K562 (cell line): ENCODE results near the gene ICAM2. TPM values are rescaled to one million over a fixed set of nuclear protein-coding genes. Genes with fewer than 3 reads are reported as not detected.

Experiments used
- ATAC-seq: fragments of 200-7000 bp; cut with Tn5 transposase; 3 replicates; pipeline ENCODE4 v1.9.1; 2020; ENCODE audit warnings: moderate library complexity
- BruUV-seq: library from RNA; stranded (reverse); fragments of 400-500 nt; replicated peaks from 2 replicates; lab custom pipeline; 2021; lab: Mats Ljungman, UMichigan
- CTCF ChIA-PET: fragments of 300-600 bp; formaldehyde crosslinking; extraction: SDS; loops from one replicate; lab custom pipeline; 2021; ENCODE audit warnings: low intra/inter-chr PET ratio; lab: Yijun Ruan, JAX
- POLR2A ChIA-PET: fragments of 300-600, 350-650 bp; sonication (Branson Sonifier 250); formaldehyde crosslinking; extraction: SDS; loops from one replicate; lab custom pipeline; 2021; ENCODE audit warnings: antibody characterized with exemption, inconsistent platforms; lab: Yijun Ruan, JAX
- DNase-seq, 4 experiments: peaks; one replicate each; pipeline versions ENCODE4 v3.0.0 to v3.0.0-alpha.2; 2011 to 2018; ENCODE audit warnings: low spot score in 3 of 4, mixed read lengths in 3 of 4; ENCODE audit errors: extremely low read depth in 1 of 4
- FAIRE-seq: peaks from 2 replicates; lab custom pipeline; 2011; peaks lifted over from hg19 to GRCh38; lab: Jason Lieb, UNC
- H2AFZ ChIP-seq: 2 replicates; pipeline ENCODE4 v1.6.0; 2011; ENCODE audit warnings: low read depth, low read length, control low read depth, inconsistent platforms
- H3K27ac ChIP-seq: fragments of 200-600 bp; 3 replicates; pipeline ENCODE4 v1.8.0; 2011; ENCODE audit warnings: low read depth, mild to moderate bottlenecking, control low read depth, inconsistent platforms, low read length, moderate library complexity, mixed read lengths; ENCODE audit errors: extremely low read depth
- H3K27me3 ChIP-seq, 2 experiments: fragments of 300-600 bp in 1 of 2; 2 replicates in 1 of 2; 3 replicates in 1 of 2; pipeline versions ENCODE4 v1.6.0 to v1.8.0; 2011; ENCODE audit warnings: inconsistent platforms in 2 of 2, low read length in 2 of 2, mild to moderate bottlenecking in 1 of 2, mixed read lengths in 1 of 2, moderate library complexity in 1 of 2; ENCODE audit not compliant: control insufficient read depth in 2 of 2, insufficient read depth in 2 of 2
- H3K36me3 ChIP-seq: fragments of 300-600 bp; 3 replicates; pipeline ENCODE4 v1.8.0; 2011; ENCODE audit warnings: mild to moderate bottlenecking, low read length, inconsistent platforms; ENCODE audit not compliant: control insufficient read depth, insufficient read depth
- H3K4me1 ChIP-seq, 2 experiments: fragments of 200-600 bp in 1 of 2; replicated peaks in 1 of 2; 2 replicates in 1 of 2; 3 replicates in 1 of 2; pipeline versions ENCODE4 v1.5.1 to v1.8.0; 2011; ENCODE audit warnings: inconsistent platforms in 2 of 2, low read length in 2 of 2, mild to moderate bottlenecking in 1 of 2, mixed read lengths in 1 of 2, moderate library complexity in 1 of 2; ENCODE audit not compliant: control insufficient read depth in 2 of 2, insufficient read depth in 2 of 2
- H3K4me2 ChIP-seq: 2 replicates; pipeline ENCODE4 v1.6.1; 2011; ENCODE audit warnings: low read length, control low read depth, inconsistent platforms, mixed read lengths; ENCODE audit not compliant: insufficient read depth
- H3K4me3 ChIP-seq: fragments of 200-600 bp; sonication (generic), shearing (Covaris generic); 2 replicates; pipeline ENCODE4 v1.5.1; 2016; ENCODE audit warnings: control low read depth, inconsistent platforms
- H3K79me2 ChIP-seq: fragments of 200-600 bp; 3 replicates; pipeline ENCODE4 v1.8.0; 2011; ENCODE audit warnings: low read length, inconsistent platforms; ENCODE audit not compliant: control insufficient read depth, insufficient read depth
- H3K9ac ChIP-seq, 2 experiments: 2 replicates each; pipeline versions ENCODE4 v1.6.0 to v1.6.1; 2011; ENCODE audit warnings: low read depth in 2 of 2, low read length in 2 of 2, control low read depth in 1 of 2, inconsistent platforms in 1 of 2, mild to moderate bottlenecking in 1 of 2, mixed read lengths in 1 of 2; ENCODE audit not compliant: insufficient read depth in 1 of 2
- H3K9me1 ChIP-seq: one replicate; pipeline ENCODE4 v1.6.0; 2011; ENCODE audit warnings: inconsistent platforms, mild to moderate bottlenecking, low read length, moderate library complexity; ENCODE audit not compliant: control insufficient read depth, insufficient read depth
- H3K9me3 ChIP-seq: replicated peaks from 2 replicates; pipeline ENCODE4 v1.5.1; 2011; ENCODE audit warnings: low read depth, low read length, inconsistent platforms; ENCODE audit not compliant: control insufficient read depth, insufficient read depth
- H4K20me1 ChIP-seq: replicated peaks from 2 replicates; pipeline ENCODE4 v1.6.1; 2011; ENCODE audit warnings: low read length, inconsistent platforms, mixed read lengths; ENCODE audit not compliant: control insufficient read depth, insufficient read depth
- ESRRA ChIP-seq: fragments of 450-650 bp; IDR thresholded peaks from 2 replicates; pipeline ENCODE4 v1.6.1; 2014; ENCODE audit warnings: low read depth, mild to moderate bottlenecking, moderate library complexity, borderline replicate concordance
- MCM3 ChIP-seq: fragments of 450-650 bp; IDR thresholded peaks from 2 replicates; pipeline ENCODE4 v1.6.1; 2016
- MEF2D ChIP-seq: conservative IDR thresholded peaks from 2 replicates; pipeline ENCODE4 v1.6.1; 2016; ENCODE audit warnings: low read depth, missing genetic modification characterization, missing compliant biosample characterization
- MTA3 ChIP-seq: fragments of 450-650 bp; formaldehyde crosslinking; IDR thresholded peaks from 2 replicates; pipeline ENCODE4 v1.6.1; 2017; ENCODE audit warnings: mild to moderate bottlenecking, borderline replicate concordance
- NR2C1 ChIP-seq, 2 experiments: fragments of 450-650 bp; IDR thresholded peaks; 2 replicates each; pipeline ENCODE4 v1.6.1; 2017; ENCODE audit warnings: mild to moderate bottlenecking in 2 of 2, antibody characterized with exemption in 1 of 2, inconsistent platforms in 1 of 2, missing compliant biosample characterization in 1 of 2, missing genetic modification characterization in 1 of 2
- NUFIP1 ChIP-seq: fragments of 450-650 bp; IDR thresholded peaks from 2 replicates; pipeline ENCODE4 v1.6.1; 2018; ENCODE audit not compliant: partially characterized antibody
- PTBP1 ChIP-seq: fragments of 200-400 bp; formaldehyde crosslinking; IDR thresholded peaks from 2 replicates; pipeline ENCODE4 v1.6.1; 2017; ENCODE audit warnings: low read depth, low read length
- RBM14 ChIP-seq: fragments of 200-400 bp; formaldehyde crosslinking; IDR thresholded peaks from 2 replicates; pipeline ENCODE4 v1.6.1; 2018; ENCODE audit warnings: low read depth, mild to moderate bottlenecking, low read length, moderate library complexity, borderline replicate concordance; ENCODE audit not compliant: insufficient read depth
- SIN3B ChIP-seq: fragments of 450-650 bp; IDR thresholded peaks from 2 replicates; pipeline ENCODE4 v1.6.1; 2017; ENCODE audit warnings: low read depth, mild to moderate bottlenecking, moderate library complexity
- SRSF7 ChIP-seq: fragments of 200-400 bp; formaldehyde crosslinking; optimal IDR thresholded peaks from 2 replicates; pipeline ENCODE3; 2017; ENCODE audit warnings: mild to moderate bottlenecking, low read depth, low read length
- XRCC3 ChIP-seq: fragments of 450-650 bp; IDR thresholded peaks from 2 replicates; pipeline ENCODE4 v1.6.1; 2017; ENCODE audit warnings: mild to moderate bottlenecking, moderate library complexity
- ZNF174 ChIP-seq: fragments of 250-450 bp; sonication (Bioruptor Pico); IDR thresholded peaks from 2 replicates; pipeline ENCODE4 v1.4.0; 2020; ENCODE audit warnings: mild to moderate bottlenecking
- ZNF699 ChIP-seq: fragments of 250-450 bp; sonication (Bioruptor Pico); IDR thresholded peaks from 2 replicates; pipeline ENCODE4 v1.8.0; 2021; ENCODE audit warnings: mild to moderate bottlenecking, moderate library complexity; ENCODE audit not compliant: insufficient replicate concordance
- ZNF717 ChIP-seq: fragments of 250-450 bp; sonication (Bioruptor Pico); IDR thresholded peaks from 2 replicates; pipeline ENCODE4 v1.5.0; 2021
- ZNF780A ChIP-seq: fragments of 250-450 bp; sonication (Bioruptor Pico); IDR thresholded peaks from 2 replicates; pipeline ENCODE4 v1.5.0; 2021; ENCODE audit warnings: mild to moderate bottlenecking
- WGBS: fragments of 100-300 bp; shearing (Covaris generic); methylation state at CpG from one replicate; pipeline ENCODE4 v1.1.6; 2016; ENCODE audit warnings: low coverage, mixed read lengths; ENCODE audit not compliant: insufficient coverage; ENCODE audit errors: missing lambda C conversion rate; 5-methylcytosine and 5-hydroxymethylcytosine counted together
- in situ Hi-C: fragments of 300-500 bp; cut with MboI; formaldehyde crosslinking; loops from 4 replicates; pipeline ENCODE4 v1.15.0; 2018; ENCODE audit warnings: inconsistent platforms, mixed read lengths
- intact Hi-C: fragments of 100-400 bp; cut with micrococcal nuclease; formaldehyde crosslinking; loops from 2 replicates; pipeline ENCODE4 v1.14.2; 2022
- polyA plus RNA-seq, 8 experiments: library from polyadenylated mRNA; depleted of rRNA in 4 of 8; stranded (reverse) in 5 of 8; unstranded in 3 of 8; fragments of >200 nt; fragmentation: Nextera tagmentation in 2 of 8; fragmentation: Illumina TruSeq in 1 of 8; extraction: Ambion mirVana in 2 of 8; extraction: Trizol in 1 of 8; gene quantifications; 2 replicates each; pipeline versions ENCODE4 v1.2.1 to v1.2.3, GENCODE V29; 2011 to 2014; ENCODE audit warnings: inconsistent platforms in 1 of 8, missing spikeins in 1 of 8
- total RNA-seq, 7 experiments: library from RNA; depleted of rRNA in 6 of 7; stranded (reverse); fragments of >200 nt in 6 of 7; fragmentation: Illumina TruSeq in 2 of 7; extraction: Trizol in 2 of 7; gene quantifications; 2 replicates each; pipeline versions ENCODE4 v1.2.1 to v1.2.3, GENCODE V29; 2011 to 2021; ENCODE audit warnings: low replicate concordance in 1 of 7
- TF ChIP-seq, protein P1 (sequence below): fragments of 250-450 bp; sonication (Bioruptor Pico); IDR thresholded peaks from 2 replicates; pipeline ENCODE4 v1.8.0; 2021; ENCODE audit warnings: borderline replicate concordance, mild to moderate bottlenecking, moderate library complexity; ENCODE audit not compliant: poor library complexity, severe bottlenecking
- TF ChIP-seq, protein P2 (sequence below): sonication (generic); formaldehyde crosslinking; IDR thresholded peaks from 2 replicates; pipeline ENCODE4 v1.9.0; 2022; ENCODE audit warnings: mild to moderate bottlenecking, missing genetic modification reagents
- TF ChIP-seq, protein P3 (sequence below), 2 experiments: fragments of 250-450 bp in 1 of 2; fragments of 450-650 bp in 1 of 2; sonication (Bioruptor Pico) in 1 of 2; IDR thresholded peaks; 2 replicates each; pipeline versions ENCODE4 v1.6.1 to v1.8.0; 2016 to 2021; ENCODE audit warnings: mild to moderate bottlenecking in 2 of 2, moderate library complexity in 2 of 2, missing compliant biosample characterization in 1 of 2, missing genetic modification characterization in 1 of 2

ICAM2 gene
- total and polyA plus RNA-seq, 9 of the 15 experiments (the other 6 are each of a cell fraction or from before 2014, with no cell fraction given) = 37.9 to 89.4 (median 60.6) TPM

DNA sequence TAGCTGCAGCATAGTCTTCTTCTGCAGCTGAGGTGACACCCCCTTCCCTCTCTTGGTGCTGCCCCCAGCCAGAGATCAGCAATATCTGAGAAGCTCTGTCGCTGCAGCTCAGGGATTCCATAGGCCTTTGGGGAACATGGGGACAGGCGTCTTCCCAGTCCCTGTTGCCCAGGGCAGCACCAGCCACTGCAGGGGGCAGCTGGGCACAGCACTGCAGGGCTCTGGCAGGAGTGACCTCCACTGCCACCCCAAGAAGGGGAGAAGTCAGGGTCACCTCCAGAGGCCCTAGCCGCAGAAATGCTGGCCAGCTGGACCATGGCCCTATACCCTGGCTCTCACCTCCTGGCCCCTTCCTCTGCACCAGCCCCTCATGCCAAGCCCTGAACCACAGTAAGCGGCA is 64.6 kb downstream of the ICAM2 start:
- ChIA-PET POLR2A (interaction anchor here (0.6 to 1.9 kb wide), 4 partner anchors 9 to 1187 kb away, joined by 3 to 6 read pairs (median 4); no protein-coding TSS in a partner anchor), CTCF (no interaction called here)
- no peak overlapping the region for H2AFZ ChIP-seq
- intact Hi-C loops (no loop called here), in situ Hi-C loops (no loop called here)
- H3K27me3 ChIP-seq = peaks cover 6 to 21% of the 10 kb centered on the region in 2 experiments; a peak in 4 of 5 replicates
- H3K9ac ChIP-seq = no peak overlapping the region
- H3K27ac ChIP-seq = no peak overlapping the region
- no peak overlapping the region for H3K4me3 ChIP-seq
- H3K9me3 ChIP-seq = no peaks in the 10 kb centered on the region
- H4K20me1 ChIP-seq = 0 out of 2 replicates have a peak, but pooled peaks cover 4% of the 10 kb centered on the region
- BruUV-seq = no TSS peak
- TF ChIP-seq MCM3 (no peak), MEF2D (tag) (no peak), RBM14 (no peak), ZNF699 (no peak), ESRRA (no peak), SIN3B (no peak), SRSF7 (no peak), NUFIP1 (no peak), XRCC3 (no peak), MTA3 (no peak), ZNF174 (CRISPR knock-in tag) (no peak), PTBP1 (no peak), ZNF717 (CRISPR knock-in tag) (no peak), ZNF780A (CRISPR knock-in tag) (no peak), NR2C1 (IDR thresholded peaks at IDR 0.05) (no peak), NR2C1 (tag; IDR thresholded peaks at IDR 0.05) (no peak)
- TF ChIP-seq, protein P1, sequence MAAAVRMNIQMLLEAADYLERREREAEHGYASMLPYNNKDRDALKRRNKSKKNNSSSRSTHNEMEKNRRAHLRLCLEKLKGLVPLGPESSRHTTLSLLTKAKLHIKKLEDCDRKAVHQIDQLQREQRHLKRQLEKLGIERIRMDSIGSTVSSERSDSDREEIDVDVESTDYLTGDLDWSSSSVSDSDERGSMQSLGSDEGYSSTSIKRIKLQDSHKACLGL = no peak
- TF ChIP-seq, protein P2, sequence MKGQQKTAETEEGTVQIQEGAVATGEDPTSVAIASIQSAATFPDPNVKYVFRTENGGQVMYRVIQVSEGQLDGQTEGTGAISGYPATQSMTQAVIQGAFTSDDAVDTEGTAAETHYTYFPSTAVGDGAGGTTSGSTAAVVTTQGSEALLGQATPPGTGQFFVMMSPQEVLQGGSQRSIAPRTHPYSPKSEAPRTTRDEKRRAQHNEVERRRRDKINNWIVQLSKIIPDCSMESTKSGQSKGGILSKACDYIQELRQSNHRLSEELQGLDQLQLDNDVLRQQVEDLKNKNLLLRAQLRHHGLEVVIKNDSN (CRISPR knock-in tag) = no peak
- TF ChIP-seq, protein P3, sequence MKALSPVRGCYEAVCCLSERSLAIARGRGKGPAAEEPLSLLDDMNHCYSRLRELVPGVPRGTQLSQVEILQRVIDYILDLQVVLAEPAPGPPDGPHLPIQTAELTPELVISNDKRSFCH (CRISPR knock-in tag; IDR thresholded peaks at IDR 0.05) = no peak
- TF ChIP-seq, protein P3 (tag; IDR thresholded peaks at IDR 0.05) = no peak
- H3K79me2 ChIP-seq = no peaks in the 10 kb centered on the region
- no peaks in the 10 kb centered on the region for H3K36me3 ChIP-seq
- H3K4me2 ChIP-seq = no peak overlapping the region
- H3K4me1 ChIP-seq = peaks cover 7 to 14% of the 10 kb centered on the region in 2 experiments; a peak in 4 of 5 replicates
- 43% methylated on average over 4 of the region's 4 CpGs for WGBS
- no peak for DNase-seq
- ATAC-seq = no peak
- no peaks in the 10 kb centered on the region for H3K9me1 ChIP-seq
- no peak for FAIRE-seq
